ENCODE results near the gene BABAM2.

Gene BABAM2

GRCh38 chr2:28352610-28353195, 462.2 kb downstream of the BABAM2 start:
- DNase-seq, result no peak

GRCh38 chr2:28354920-28355520, 464.5 kb downstream of the BABAM2 start:
- DNase-seq, result no peak

- no peak for DNase-seq
These were observed 465.1 kb downstream of the BABAM2 start for GRCh38 chr2:28355521-28356094.

- DNase-seq, result peak; percentile 47
These were observed 465.8 kb downstream of the BABAM2 start for GRCh38 chr2:28356095-28356911.

GRCh38 chr2:28357055-28357454, 466.5 kb downstream of the BABAM2 start:
- DNase-seq, result no peak

GRCh38 chr2:28357948-28358667, 467.6 kb downstream of the BABAM2 start:
- no peak for DNase-seq

GRCh38 chr2:28358668-28359201, 468.2 kb downstream of the BABAM2 start:
- no peak for DNase-seq

- peak; percentile 86 for DNase-seq
These were observed 468.9 kb downstream of the BABAM2 start for GRCh38 chr2:28359222-28360057.

GRCh38 chr2:28360058-28360717, 469.7 kb downstream of the BABAM2 start:
- no peak for DNase-seq

- DNase-seq, result peak; percentile 37
These were observed 470.3 kb downstream of the BABAM2 start for GRCh38 chr2:28360718-28361293.

- DNase-seq, result no peak
These were observed 471.6 kb downstream of the BABAM2 start for GRCh38 chr2:28361991-28362710.

GRCh38 chr2:28362991-28363521, 472.5 kb downstream of the BABAM2 start:
- no peak for DNase-seq

GRCh38 chr2:28363686-28364280, 473.3 kb downstream of the BABAM2 start:
- no peak for DNase-seq

- no peak for DNase-seq
These were observed 474.1 kb downstream of the BABAM2 start for GRCh38 chr2:28364610-28365009.

GRCh38 chr2:28365158-28365557, 474.6 kb downstream of the BABAM2 start:
- DNase-seq, result no peak

- DNase-seq, result no peak
These were observed 475.6 kb downstream of the BABAM2 start for GRCh38 chr2:28366149-28366495.

- DNase-seq, result peak; percentile 63
These were observed 476.2 kb downstream of the BABAM2 start for GRCh38 chr2:28366496-28367282.

- DNase-seq, result no peak
These were observed 477.3 kb downstream of the BABAM2 start for GRCh38 chr2:28367667-28368356.

All from activated CD4-positive, alpha-beta T cell treated with anti-CD3 and anti-CD28 coated beads for 48 hours (primary cell).